ENCODE data around the gene PTPRO. TPM values are rescaled to one million over a fixed set of nuclear protein-coding genes. Genes with fewer than 3 reads are reported as not detected.

The PTPRO gene
- polyA plus RNA-seq, 12 donors: 0.76 to 12.0 (median 1.5) TPM; not detected in 1

- DNase-seq: no peak
Measured at GRCh38 chr12:15646581-15646980, 324.3 kb downstream of the PTPRO start.

Other genes starting within 250 kb of the PTPRO start
- 1 to 10 TPM in 11 of 12 donors, not detected in 1; 4.0 to 8.7 (median 5.6) TPM for gene RERG, start 101.1 kb upstream of the PTPRO start, polyA plus RNA-seq (ENCODE audit: insufficient read length in 12 of 12)

All from muscle of arm (tissue), 12 donors.